GM19452 (cell line): ENCODE data around the gene PKP2.
"Not testable (repeated sequence)": the region's sequence is repeated elsewhere in the genome, so short reads cannot be mapped to it uniquely, and the experiment has no call there.

Experiments used
- ATAC-seq: cut with Tn5 transposase; IDR thresholded peaks from one replicate; pipeline ENCODE4 v1.9.1; 2021; ENCODE audit not compliant: unreplicated experiment

PKP2 gene

GRCh38 chr12:32897281-32897610 is 669 bp upstream of the PKP2 start:
- no peak for ATAC-seq

- no peak for ATAC-seq
These were observed 717 bp downstream of the PKP2 start for GRCh38 chr12:32895688-32896431.

GRCh38 chr12:32894566-32894965 is 2.0 kb downstream of the PKP2 start:
- ATAC-seq, result no peak

- ATAC-seq, result no peak
These were observed 3.1 kb downstream of the PKP2 start for GRCh38 chr12:32893458-32893857.

- no peak for ATAC-seq
These were observed 3.5 kb downstream of the PKP2 start for GRCh38 chr12:32893043-32893442.

- not testable (repeated sequence) for ATAC-seq
These were observed 4.2 kb downstream of the PKP2 start for GRCh38 chr12:32892369-32892768.

- no peak for ATAC-seq
These were observed 4.6 kb downstream of the PKP2 start for GRCh38 chr12:32891956-32892355.

GRCh38 chr12:32891526-32891925 is 5.1 kb downstream of the PKP2 start:
- no peak for ATAC-seq

- ATAC-seq, result no peak
These were observed 7.4 kb downstream of the PKP2 start for GRCh38 chr12:32889011-32889760.

GRCh38 chr12:32887058-32887457 is 9.5 kb downstream of the PKP2 start:
- no peak for ATAC-seq

- no peak for ATAC-seq
These were observed 10.7 kb downstream of the PKP2 start for GRCh38 chr12:32885831-32886230.

GRCh38 chr12:32884962-32885361 is 11.6 kb downstream of the PKP2 start:
- no peak for ATAC-seq

- ATAC-seq, result no peak
These were observed 14.9 kb downstream of the PKP2 start for GRCh38 chr12:32881702-32882101.

GRCh38 chr12:32881107-32881506 is 15.5 kb downstream of the PKP2 start:
- ATAC-seq, result no peak

- not testable (repeated sequence) for ATAC-seq
These were observed 17.5 kb downstream of the PKP2 start for GRCh38 chr12:32879066-32879465.

- no peak for ATAC-seq
These were observed 18.7 kb downstream of the PKP2 start for GRCh38 chr12:32877601-32878459.

- ATAC-seq, result no peak
These were observed 20.6 kb downstream of the PKP2 start for GRCh38 chr12:32876004-32876403.

GRCh38 chr12:32874975-32875374 is 21.6 kb downstream of the PKP2 start:
- no peak for ATAC-seq

GRCh38 chr12:32874078-32874477 is 22.5 kb downstream of the PKP2 start:
- no peak for ATAC-seq

GRCh38 chr12:32872416-32872815 is 24.2 kb downstream of the PKP2 start:
- not testable (repeated sequence) for ATAC-seq

GRCh38 chr12:32870716-32871115 is 25.9 kb downstream of the PKP2 start:
- no peak for ATAC-seq

- ATAC-seq, result no peak
These were observed 27.7 kb downstream of the PKP2 start for GRCh38 chr12:32868885-32869284.
